ENCODE results near the gene ERCC6L.

Gene ERCC6L

DNA sequence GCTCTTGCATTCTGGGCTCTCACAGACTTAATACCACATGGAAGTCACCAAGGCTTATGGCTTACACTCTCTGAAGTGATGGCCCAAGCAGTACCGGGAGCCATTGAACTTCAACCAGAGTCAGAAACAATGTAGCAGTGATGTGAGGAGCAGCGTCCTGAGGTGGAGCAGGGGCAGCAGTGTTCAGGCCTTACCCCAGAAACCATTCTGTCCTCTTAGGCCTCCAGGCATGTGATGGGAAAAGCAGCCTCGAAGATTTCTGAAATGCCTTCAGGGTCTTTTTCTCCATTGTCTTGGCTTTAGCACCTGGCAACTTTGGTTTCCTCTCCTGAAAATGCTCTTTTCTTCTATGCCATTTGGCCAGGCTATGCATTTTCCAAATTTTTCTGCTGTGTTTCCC lies 80.1 kb downstream of the ERCC6L start:
- DNase-seq: no peak
